Measurements from ENCODE around the gene COTL1. TPM values are rescaled to one million over a fixed set of nuclear protein-coding genes. Genes with fewer than 3 reads are reported as not detected.

The COTL1 gene
- total RNA-seq, 4 donors from 2014 or later: 2.8 to 8.7 (median 6.2) TPM

GRCh38 chr16:84611041-84611440 lies 6.8 kb downstream of the COTL1 start:
- in situ Hi-C loops (cut with MboI; ENCODE audit: low sequenced_read_pairs in 4 of 4): loop anchor here in 1 of 4 donors (10.0 kb wide), 1 partner anchor 114 kb away; no protein-coding TSS in a partner anchor
- no peaks in the 10 kb centered on the region for H3K4me1 ChIP-seq
- H3K27ac ChIP-seq: no peak overlapping the region

DNA sequence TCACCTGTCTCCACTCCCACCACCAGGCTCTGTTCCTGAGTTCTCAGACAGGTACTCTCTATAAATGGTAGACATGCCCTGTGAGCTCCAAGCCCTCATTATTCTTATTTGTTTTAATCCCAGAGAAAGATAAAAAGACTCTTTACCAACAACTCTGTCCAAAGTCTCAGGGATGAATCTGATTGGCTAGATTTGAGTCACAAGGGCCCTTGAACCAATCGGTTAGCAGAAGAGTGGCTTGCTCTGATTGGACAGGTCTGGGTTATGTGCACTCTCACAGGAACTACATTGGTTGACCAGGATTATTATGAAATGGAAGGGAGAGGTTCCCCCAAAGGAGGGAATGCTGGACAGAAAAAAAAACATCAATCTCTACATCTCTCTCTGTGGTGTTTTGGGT lies 7.5 kb downstream of the COTL1 start:
- Histone ChIP-seq H3K27me3 (peaks cover 10 to 14% (median 13%) of the 10 kb centered on the region in 3 donors), H3K27ac (no peak overlapping the region), H3K9me3 (no peaks in the 10 kb centered on the region), H3K36me3 (no peaks in the 10 kb centered on the region), H3K4me1 (no peaks in the 10 kb centered on the region), H3K4me3 (no peak overlapping the region)
- intact Hi-C loops (cut with DNase I; ENCODE audit: low total_unique reads) (no loop called here), in situ Hi-C loops (cut with MboI; ENCODE audit: low sequenced_read_pairs in 4 of 4) (loop anchor here in 1 of 4 donors (10.0 kb wide), 1 partner anchor 114 kb away; no protein-coding TSS in a partner anchor)
- no peak for TF ChIP-seq POLR2A (IDR thresholded peaks at IDR 0.05)
- TF ChIP-seq, protein P1, sequence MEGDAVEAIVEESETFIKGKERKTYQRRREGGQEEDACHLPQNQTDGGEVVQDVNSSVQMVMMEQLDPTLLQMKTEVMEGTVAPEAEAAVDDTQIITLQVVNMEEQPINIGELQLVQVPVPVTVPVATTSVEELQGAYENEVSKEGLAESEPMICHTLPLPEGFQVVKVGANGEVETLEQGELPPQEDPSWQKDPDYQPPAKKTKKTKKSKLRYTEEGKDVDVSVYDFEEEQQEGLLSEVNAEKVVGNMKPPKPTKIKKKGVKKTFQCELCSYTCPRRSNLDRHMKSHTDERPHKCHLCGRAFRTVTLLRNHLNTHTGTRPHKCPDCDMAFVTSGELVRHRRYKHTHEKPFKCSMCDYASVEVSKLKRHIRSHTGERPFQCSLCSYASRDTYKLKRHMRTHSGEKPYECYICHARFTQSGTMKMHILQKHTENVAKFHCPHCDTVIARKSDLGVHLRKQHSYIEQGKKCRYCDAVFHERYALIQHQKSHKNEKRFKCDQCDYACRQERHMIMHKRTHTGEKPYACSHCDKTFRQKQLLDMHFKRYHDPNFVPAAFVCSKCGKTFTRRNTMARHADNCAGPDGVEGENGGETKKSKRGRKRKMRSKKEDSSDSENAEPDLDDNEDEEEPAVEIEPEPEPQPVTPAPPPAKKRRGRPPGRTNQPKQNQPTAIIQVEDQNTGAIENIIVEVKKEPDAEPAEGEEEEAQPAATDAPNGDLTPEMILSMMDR (IDR thresholded peaks at IDR 0.05 in 4 of 5, conservative IDR thresholded peaks at IDR 0.05 in 1 of 5): no peak
- DNase-seq (no peak), ATAC-seq (no peak)

More at GRCh38 chr16:84611041-84611440, 6.8 kb downstream of the COTL1 start:
- Histone ChIP-seq H3K9me3 (no peaks in the 10 kb centered on the region), H3K4me3 (no peak overlapping the region), H3K27me3 (peaks cover 17 to 18% (median 17%) of the 10 kb centered on the region in 3 donors), H3K36me3 (no peaks in the 10 kb centered on the region)
- intact Hi-C loops (cut with DNase I; ENCODE audit: low total_unique reads): no loop called here
- DNase-seq: no peak
- ATAC-seq: no peak
- TF ChIP-seq, protein P1 (IDR thresholded peaks at IDR 0.05 in 4 of 5, conservative IDR thresholded peaks at IDR 0.05 in 1 of 5): no peak
- TF ChIP-seq POLR2A (IDR thresholded peaks at IDR 0.05): no peak

- H3K9me3 ChIP-seq: no peaks in the 10 kb centered on the region
- intact Hi-C loops (cut with DNase I; ENCODE audit: low total_unique reads) (no loop called here), in situ Hi-C loops (cut with MboI; ENCODE audit: low sequenced_read_pairs in 4 of 4) (loop anchor here in 1 of 4 donors (10.0 kb wide), 1 partner anchor 115 kb away; no protein-coding TSS in a partner anchor)
- H3K4me1 ChIP-seq: no peaks in the 10 kb centered on the region
- H3K27ac ChIP-seq: no peak overlapping the region
- ATAC-seq: no peak
- no peaks in the 10 kb centered on the region for H3K36me3 ChIP-seq
- no peak for DNase-seq
- TF ChIP-seq POLR2A (IDR thresholded peaks at IDR 0.05): no peak
- TF ChIP-seq, protein P1 (IDR thresholded peaks at IDR 0.05 in 4 of 5, conservative IDR thresholded peaks at IDR 0.05 in 1 of 5): no peak
- H3K4me3 ChIP-seq: no peak overlapping the region
- peaks cover 6 to 9% (median 7%) of the 10 kb centered on the region in 3 donors for H3K27me3 ChIP-seq
These were observed 8.2 kb downstream of the COTL1 start for GRCh38 chr16:84609563-84610177.

DNA sequence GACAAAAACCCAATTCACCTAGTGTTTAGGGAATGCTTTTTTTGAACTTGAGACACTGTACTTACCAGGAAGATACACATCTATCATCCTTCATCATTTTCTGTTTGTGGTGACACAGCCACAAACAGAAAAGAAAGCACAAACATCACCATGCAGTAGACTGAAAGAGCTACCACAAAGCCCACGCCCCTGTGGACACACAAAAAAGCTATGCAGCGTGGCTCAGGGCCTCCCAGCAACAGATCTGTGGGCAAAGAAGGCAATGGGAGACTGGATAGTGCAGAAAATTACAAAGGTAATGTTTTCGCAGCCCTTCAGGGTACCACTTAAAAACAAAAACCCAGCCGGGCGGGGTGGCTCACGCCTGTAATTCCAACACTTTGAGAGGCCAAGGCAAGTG lies 9.6 kb downstream of the COTL1 start:
- Histone ChIP-seq H3K4me1 (peaks cover 0 to 1% of the 10 kb centered on the region in 2 donors), H3K4me3 (no peak overlapping the region), H3K36me3 (no peaks in the 10 kb centered on the region), H3K27me3 (peaks cover 0 to 3% (median 0%) of the 10 kb centered on the region in 3 donors), H3K9me3 (no peaks in the 10 kb centered on the region), H3K27ac (no peak overlapping the region)
- intact Hi-C loops (cut with DNase I; ENCODE audit: low total_unique reads) (no loop called here), in situ Hi-C loops (cut with MboI; ENCODE audit: low sequenced_read_pairs in 4 of 4) (no loop called here)
- ATAC-seq: no peak
- no peak for DNase-seq
- TF ChIP-seq POLR2A (IDR thresholded peaks at IDR 0.05): no peak
- TF ChIP-seq, protein P1 (IDR thresholded peaks at IDR 0.05 in 4 of 5, conservative IDR thresholded peaks at IDR 0.05 in 1 of 5): no peak
